Psoas muscle (tissue), 8 donors: ENCODE data around the gene ENDOU. TPM values are rescaled to one million over a fixed set of nuclear protein-coding genes. Genes with fewer than 3 reads are reported as not detected.
A peak's percentile ranks its signal among the peaks of the same experiment; 100 is the strongest.

Experiments used
- ATAC-seq, 4 donors: fragments of 200-7000 bp; cut with Tn5 transposase; one replicate each; pipeline ENCODE4 v1.9.1; 2020; ENCODE audit warnings: moderate library complexity in 3 of 4, mild to moderate bottlenecking in 2 of 4
- DNase-seq, 2 donors: peaks; one replicate each; pipeline ENCODE4 v3.0.0-alpha.2; 2020
- H3K27ac ChIP-seq: fragments of 200-600 bp; one replicate; pipeline ENCODE4 v1.8.0; 2022
- H3K27me3 ChIP-seq, 3 donors: fragments of 200-600 bp in 1 of 3; one replicate each; pipeline versions ENCODE4 v1.6.1 to v1.8.0; 2013 to 2022; ENCODE audit warnings: low read length in 2 of 3, mild to moderate bottlenecking in 2 of 3, moderate library complexity in 1 of 3; ENCODE audit not compliant: insufficient read depth in 3 of 3
- H3K36me3 ChIP-seq, 2 donors: fragments of 200-600 bp in 1 of 2; one replicate each; pipeline versions ENCODE4 v1.6.1 to v1.8.0; 2013 to 2022; ENCODE audit warnings: low read depth in 1 of 2, mild to moderate bottlenecking in 1 of 2, moderate library complexity in 1 of 2; ENCODE audit not compliant: insufficient read depth in 1 of 2
- H3K4me1 ChIP-seq: fragments of 200-600 bp; one replicate; pipeline ENCODE4 v1.8.0; 2022
- H3K4me3 ChIP-seq: fragments of 200-600 bp; one replicate; pipeline ENCODE4 v1.8.0; 2022; ENCODE audit warnings: mild to moderate bottlenecking
- H3K9me3 ChIP-seq: fragments of 200-600 bp; one replicate; pipeline ENCODE4 v1.8.0; 2022
- CTCF ChIP-seq: fragments of 200-600 bp; IDR thresholded peaks from one replicate; pipeline ENCODE4 v1.8.0; 2022; ENCODE audit warnings: antibody characterized with exemption
- WGBS, 3 donors: extraction: QIAGEN DNeasy Blood & Tissue Kit; methylation state at CpG; one replicate each; pipeline versions ENCODE4 v1.1.6 to v1.1.7; 2013; 5-methylcytosine and 5-hydroxymethylcytosine counted together
- intact Hi-C, 2 donors: fragments of 100-400 bp; cut with DNase I; formaldehyde crosslinking; loops; one replicate each; pipeline versions ENCODE4 v1.11.0 to v1.14.2; 2022
- polyA plus RNA-seq, 3 donors: library from polyadenylated mRNA; stranded (reverse); fragments of 200-250 nt; gene quantifications; one replicate each; pipeline ENCODE4 v1.2.3, GENCODE V29; 2013
- total RNA-seq, 4 donors: library from RNA; stranded (reverse); fragmentation: NEBNext Ultra II Directional in 2 of 4; extraction: Animal tissue kit (Norgen Biotek cat#: 25700) in 2 of 4; gene quantifications; one replicate each; pipeline versions ENCODE4 v1.2.1 to v1.2.4, GENCODE V29; 2021 to 2023
- donor health status: healthy with polysubstance abuse.
- donor health status: DM: no; HTN: no; CAD: no; lungs with moderate emphysema.
- donor health status: Bipolar disorder and iron deficiency.
- donor health status: healthy.
- donor health status: DM: yes; HTN: yes; CAD: no.
- donor health status: DM: no; HTN: no; CAD: no.
- donor health status: DM: no; HTN: no; CAD: no.
- donor health status: DM: yes; HTN: yes; CAD: no.

Gene ENDOU
- total and polyA plus RNA-seq, 7 donors, result 0.13 to 0.82 (median 0.20) TPM; not detected in 3

- Histone ChIP-seq H3K36me3 (peaks cover 6 to 33% of the 10 kb centered on the region in 2 donors), H3K9me3 (no peaks in the 10 kb centered on the region), H3K4me3 (peak overlapping the region; percentile 87), H3K4me1 (peaks cover 8% of the 10 kb centered on the region), H3K27me3 (no peaks in the 10 kb centered on the region), H3K27ac (no peak overlapping the region)
- no peak for DNase-seq
- no peak for TF ChIP-seq CTCF
- no peak for ATAC-seq
- 85 to 92% (median 89%) methylated on average over 9 of the region's 9 CpGs for WGBS, 3 donors
- intact Hi-C loops, result no loop called here
Measured at GRCh38 chr12:47704719-47705118, 20.6 kb downstream of the ENDOU start.

- Histone ChIP-seq H3K27me3 (no peaks in the 10 kb centered on the region), H3K4me3 (no peak overlapping the region), H3K4me1 (no peaks in the 10 kb centered on the region), H3K27ac (no peak overlapping the region), H3K36me3 (peaks cover 12 to 56% of the 10 kb centered on the region in 2 donors), H3K9me3 (no peaks in the 10 kb centered on the region)
- intact Hi-C loops, result no loop called here
- no peak for ATAC-seq
- WGBS, 3 donors, result 90 to 99% (median 90%) methylated on average over 2 of the region's 2 CpGs
- no peak for DNase-seq
- TF ChIP-seq CTCF, result no peak
Measured at GRCh38 chr12:47700263-47700662, 25.0 kb downstream of the ENDOU start.

GRCh38 chr12:47698631-47699030 is 26.7 kb downstream of the ENDOU start:
- DNase-seq, result no peak
- Histone ChIP-seq H3K4me3 (no peak overlapping the region), H3K27me3 (no peaks in the 10 kb centered on the region), H3K27ac (no peak overlapping the region), H3K9me3 (no peaks in the 10 kb centered on the region), H3K4me1 (no peaks in the 10 kb centered on the region), H3K36me3 (peaks cover 12 to 68% of the 10 kb centered on the region in 2 donors)
- intact Hi-C loops, result no loop called here
- ATAC-seq, result no peak
- TF ChIP-seq CTCF, result no peak
- 91 to 92% (median 91%) methylated on average over 7 of the region's 7 CpGs for WGBS, 3 donors

DNA sequence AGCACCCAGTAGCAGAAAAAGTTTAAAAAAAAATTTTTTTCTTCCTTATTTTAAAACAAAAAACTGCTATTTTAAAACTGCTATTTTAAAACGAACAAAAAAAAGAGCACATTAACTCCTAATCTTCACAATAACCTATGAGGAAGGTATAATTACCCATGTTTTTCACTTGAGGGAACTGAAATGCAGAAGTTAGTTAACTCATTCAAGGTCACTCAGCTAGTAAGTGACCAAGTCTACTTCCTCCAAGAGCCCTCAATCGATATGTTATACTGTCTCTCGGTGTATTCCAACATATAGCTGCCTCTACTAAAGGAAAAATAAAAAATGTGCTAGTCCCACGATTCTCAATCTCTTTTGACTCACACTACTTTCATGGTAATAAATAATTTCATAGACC is 27.2 kb downstream of the ENDOU start:
- H3K4me1 ChIP-seq, result no peaks in the 10 kb centered on the region
- H3K9me3 ChIP-seq, result no peaks in the 10 kb centered on the region
- intact Hi-C loops, result no loop called here
- DNase-seq (no peak), ATAC-seq (no peak)
- 79 to 88% (median 85%) methylated on average over 4 of the region's 4 CpGs for WGBS, 3 donors
- H3K4me3 ChIP-seq, result no peak overlapping the region
- TF ChIP-seq CTCF, result no peak
- H3K36me3 ChIP-seq, result peaks cover 12 to 71% of the 10 kb centered on the region in 2 donors
- H3K27me3 ChIP-seq, result no peaks in the 10 kb centered on the region
- H3K27ac ChIP-seq, result no peak overlapping the region

DNA sequence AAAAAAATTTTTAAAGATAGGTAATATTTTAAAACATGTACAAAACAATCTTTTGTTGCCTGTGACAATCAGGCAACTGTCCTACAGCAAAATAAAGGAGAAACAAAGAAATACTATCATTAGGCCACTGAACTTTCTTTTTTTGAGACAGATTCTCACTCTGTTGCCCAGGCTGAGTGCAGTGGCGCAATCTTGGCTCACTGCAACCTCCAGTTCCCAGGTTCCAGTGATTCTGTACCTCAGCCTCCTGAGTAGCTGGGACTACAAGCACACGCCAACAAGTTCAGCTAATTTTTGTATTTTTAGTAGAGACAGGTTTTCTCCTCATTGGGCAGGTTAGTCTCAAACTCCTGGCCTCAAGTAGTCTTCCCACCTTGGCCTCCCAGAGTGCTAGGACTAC is 36.1 kb downstream of the ENDOU start:
- 92 to 98% (median 96%) methylated on average over 2 of the region's 2 CpGs for WGBS, 3 donors
- no peaks in the 10 kb centered on the region for H3K27me3 ChIP-seq
- intact Hi-C loops, result loop anchor here in 1 of 2 donors (5.0 to 10.0 kb wide), 2 partner anchors 37 to 654 kb away; no protein-coding TSS in a partner anchor

More for the DNA sequence above, 36.1 kb downstream of the ENDOU start:
- no peak for DNase-seq
- Histone ChIP-seq H3K9me3 (no peaks in the 10 kb centered on the region), H3K27ac (no peak overlapping the region), H3K4me3 (no peak overlapping the region), H3K36me3 (peaks cover 0 to 58% of the 10 kb centered on the region in 2 donors), H3K4me1 (no peaks in the 10 kb centered on the region)
- no peak for ATAC-seq
- no peak for TF ChIP-seq CTCF
